Astrocyte of the cerebellum (primary cell): ENCODE data around the gene CLDN14.

Experiments
- DNase-seq: peaks from one replicate; pipeline ENCODE4 v3.0.0-alpha.2; 2011; ENCODE audit warnings: low read depth
- H3K4me3 ChIP-seq: 2 replicates; pipeline ENCODE4 v1.5.1; 2011; ENCODE audit warnings: mild to moderate bottlenecking, low read depth, low read length, moderate library complexity
- in situ Hi-C: cut with HindIII; loops from 2 replicates; pipeline ENCODE4 v1.10.0; 2017; ENCODE audit warnings: low sequenced_read_pairs
- TF ChIP-seq, protein P1 (sequence below): IDR thresholded peaks from 2 replicates; pipeline ENCODE4 v1.5.1; 2012; ENCODE audit warnings: low read length, low read depth, moderate library complexity, mild to moderate bottlenecking; ENCODE audit errors: missing control alignments

Gene CLDN14

DNA sequence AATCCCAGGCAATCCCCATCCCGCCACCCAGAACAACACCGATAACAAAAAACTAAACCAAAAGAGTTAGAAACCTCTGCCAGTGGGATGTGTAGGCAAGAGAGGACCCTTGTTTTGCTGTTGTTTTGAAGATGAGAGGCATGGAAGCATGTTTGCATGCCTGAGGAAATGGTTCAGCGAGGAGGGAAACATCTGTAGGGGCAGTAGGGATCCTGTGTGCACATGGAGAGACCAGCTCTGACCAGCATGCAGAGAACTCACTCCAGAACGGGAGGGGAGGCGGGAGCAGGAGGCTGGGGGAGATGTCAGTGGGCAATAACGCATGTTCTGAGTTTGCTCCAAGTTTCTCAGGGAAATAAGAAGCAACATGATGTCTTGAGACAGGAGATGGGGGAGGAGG is 5.3 kb downstream of the CLDN14 start:
- in situ Hi-C loops, result no loop called here
- DNase-seq, result no peak
- TF ChIP-seq, protein P1, sequence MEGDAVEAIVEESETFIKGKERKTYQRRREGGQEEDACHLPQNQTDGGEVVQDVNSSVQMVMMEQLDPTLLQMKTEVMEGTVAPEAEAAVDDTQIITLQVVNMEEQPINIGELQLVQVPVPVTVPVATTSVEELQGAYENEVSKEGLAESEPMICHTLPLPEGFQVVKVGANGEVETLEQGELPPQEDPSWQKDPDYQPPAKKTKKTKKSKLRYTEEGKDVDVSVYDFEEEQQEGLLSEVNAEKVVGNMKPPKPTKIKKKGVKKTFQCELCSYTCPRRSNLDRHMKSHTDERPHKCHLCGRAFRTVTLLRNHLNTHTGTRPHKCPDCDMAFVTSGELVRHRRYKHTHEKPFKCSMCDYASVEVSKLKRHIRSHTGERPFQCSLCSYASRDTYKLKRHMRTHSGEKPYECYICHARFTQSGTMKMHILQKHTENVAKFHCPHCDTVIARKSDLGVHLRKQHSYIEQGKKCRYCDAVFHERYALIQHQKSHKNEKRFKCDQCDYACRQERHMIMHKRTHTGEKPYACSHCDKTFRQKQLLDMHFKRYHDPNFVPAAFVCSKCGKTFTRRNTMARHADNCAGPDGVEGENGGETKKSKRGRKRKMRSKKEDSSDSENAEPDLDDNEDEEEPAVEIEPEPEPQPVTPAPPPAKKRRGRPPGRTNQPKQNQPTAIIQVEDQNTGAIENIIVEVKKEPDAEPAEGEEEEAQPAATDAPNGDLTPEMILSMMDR, result no peak
- no peak overlapping the region for H3K4me3 ChIP-seq

DNA sequence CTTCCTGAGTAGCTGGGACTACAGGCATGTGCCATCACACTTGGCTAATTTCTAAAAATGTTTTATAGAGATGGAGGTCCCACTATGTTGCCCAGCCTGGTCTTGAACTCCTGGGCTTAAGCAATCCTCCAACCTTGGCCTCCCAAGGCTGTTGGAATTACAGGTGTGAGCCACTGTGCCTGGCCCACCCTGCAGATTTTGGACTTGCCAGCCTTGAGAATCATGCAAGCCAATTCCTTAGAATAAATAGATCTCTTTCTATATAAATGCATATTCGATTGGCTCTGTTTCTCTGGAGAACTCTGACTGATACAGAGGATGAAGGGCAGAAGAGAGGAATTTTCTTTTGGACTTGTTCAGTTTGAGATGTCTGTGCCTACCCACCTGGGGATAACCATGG is 6.7 kb downstream of the CLDN14 start:
- TF ChIP-seq, protein P1, result no peak
- DNase-seq, result no peak
- in situ Hi-C loops, result no loop called here
- H3K4me3 ChIP-seq, result no peak overlapping the region

DNA sequence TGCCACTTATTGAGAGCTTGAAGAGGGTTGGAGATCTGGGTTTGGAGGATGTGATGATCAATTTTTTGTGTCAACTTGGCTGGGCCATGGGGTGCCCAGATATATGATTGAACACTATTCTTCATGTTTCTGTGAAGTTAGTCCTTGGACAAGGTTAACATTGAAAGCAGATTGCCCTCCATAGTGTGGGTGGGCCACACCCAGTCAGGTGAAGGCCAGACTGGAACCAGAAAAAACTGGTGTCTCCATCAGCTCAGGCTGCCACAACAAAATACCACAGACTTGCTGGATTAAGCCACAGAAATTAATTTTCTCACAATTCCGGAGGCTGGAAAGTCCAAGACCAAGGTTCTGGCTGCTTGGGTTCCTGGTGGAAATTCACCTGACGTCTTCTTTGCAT is 7.5 kb downstream of the CLDN14 start:
- TF ChIP-seq, protein P1, result no peak
- DNase-seq, result no peak
- in situ Hi-C loops, result no loop called here
- H3K4me3 ChIP-seq, result no peak overlapping the region

DNA sequence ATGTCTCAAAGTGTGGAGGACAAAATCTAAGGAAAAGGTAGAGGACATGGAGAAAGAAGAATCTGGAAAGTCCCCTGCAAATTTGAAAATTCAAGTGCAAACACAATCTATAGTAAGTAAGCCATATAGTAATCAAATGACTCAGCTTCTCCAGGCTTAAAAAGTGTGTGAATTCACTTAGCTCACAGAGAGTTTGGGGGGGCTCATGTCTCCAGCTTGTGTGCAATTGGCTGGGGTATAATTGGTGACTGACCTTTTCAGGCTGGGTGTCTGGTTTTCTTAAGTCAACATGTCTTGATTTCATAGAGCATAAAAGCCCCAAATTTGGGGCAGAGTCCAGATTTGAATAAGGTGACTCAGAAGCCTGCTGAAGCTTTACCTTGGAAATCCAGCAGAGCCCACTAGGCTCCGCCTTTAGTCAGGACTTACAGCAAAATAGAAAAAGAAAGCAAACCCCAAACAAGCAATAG is 8.6 kb downstream of the CLDN14 start:
- in situ Hi-C loops, result no loop called here
- DNase-seq, result peak; percentile 22
- TF ChIP-seq, protein P1, result no peak
- no peak overlapping the region for H3K4me3 ChIP-seq

DNA sequence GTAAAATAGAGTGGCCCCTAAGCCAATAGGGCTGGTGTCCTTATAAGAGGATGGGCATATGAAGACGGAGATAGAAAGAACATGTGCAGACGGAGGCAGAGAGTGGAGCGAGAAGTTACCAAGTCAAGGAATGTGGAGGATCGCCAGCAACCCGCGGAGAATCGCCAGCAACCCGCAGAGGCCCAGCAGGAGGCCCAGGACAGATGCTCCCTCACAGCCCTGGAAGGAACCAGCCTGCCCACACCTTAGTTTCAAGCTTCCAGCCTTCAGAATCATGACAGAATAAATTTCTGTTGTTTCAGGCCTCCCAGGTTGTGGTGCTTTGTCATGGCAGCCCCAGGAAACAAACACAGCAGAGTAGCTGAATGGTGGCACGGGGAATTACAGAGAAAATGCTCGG is 9.6 kb downstream of the CLDN14 start:
- in situ Hi-C loops, result no loop called here
- H3K4me3 ChIP-seq, result no peak overlapping the region
- DNase-seq, result no peak
- TF ChIP-seq, protein P1, result no peak

DNA sequence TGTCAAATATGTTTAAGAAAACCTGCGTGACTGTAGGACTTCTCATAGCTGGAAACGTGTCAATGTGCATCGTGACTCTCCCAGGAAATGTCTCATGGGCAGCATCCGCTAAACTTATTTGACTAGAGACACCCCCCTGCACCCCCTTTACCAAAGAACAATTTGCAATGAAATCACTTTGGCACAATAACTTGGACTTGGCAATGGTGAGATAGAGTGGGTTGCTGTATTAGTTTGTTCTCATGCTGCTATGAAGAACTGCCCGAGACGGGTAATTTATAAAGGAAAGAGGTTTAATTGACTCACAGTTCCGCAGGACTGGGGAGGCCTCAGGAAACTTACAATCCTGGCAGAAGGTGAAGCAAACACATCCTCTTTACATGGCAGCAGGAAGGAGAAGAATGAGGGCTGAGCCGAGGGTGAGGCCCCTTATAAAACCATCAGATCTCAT is 13.8 kb downstream of the CLDN14 start:
- H3K4me3 ChIP-seq, result no peak overlapping the region
- in situ Hi-C loops, result no loop called here
- TF ChIP-seq, protein P1, result no peak
- DNase-seq, result no peak

DNA sequence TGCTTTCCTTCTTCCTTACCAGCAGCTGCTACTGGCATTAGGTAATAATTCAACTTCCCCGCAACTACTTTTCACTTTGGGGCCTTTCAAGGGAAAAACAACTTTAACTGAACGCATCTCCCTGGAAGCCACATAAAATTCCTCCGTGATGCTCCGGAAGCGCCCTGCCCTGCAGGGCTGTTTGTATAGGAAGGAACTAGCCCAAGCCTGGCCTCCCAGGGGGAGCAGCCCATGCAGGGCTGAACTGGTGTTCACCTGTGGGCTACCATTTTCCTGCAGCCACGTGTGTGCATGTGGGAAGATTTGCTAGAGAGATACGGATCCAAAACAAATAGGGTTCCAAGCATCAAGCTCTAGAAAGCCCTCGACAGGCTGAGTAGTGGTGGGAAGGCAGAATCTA is 14.4 kb downstream of the CLDN14 start:
- no peak for DNase-seq
- in situ Hi-C loops, result no loop called here
- H3K4me3 ChIP-seq, result no peak overlapping the region
- TF ChIP-seq, protein P1, result no peak
